Islet of Langerhans (tissue), 1 donor: ENCODE measurements around the gene DISP2.

Source experiments
- FAIRE-seq: peaks from one replicate; lab custom pipeline; 2011; peaks lifted over from hg19 to GRCh38; lab: Jason Lieb, UNC

The DISP2 gene

GRCh38 chr15:40427188-40427587, 69.2 kb downstream of the DISP2 start:
- FAIRE-seq = no peak

GRCh38 chr15:40428185-40428584, 70.2 kb downstream of the DISP2 start:
- no peak for FAIRE-seq
